ENCODE data around the gene RALY.

RALY gene

GRCh38 chr20:34084227-34084923 is 90.7 kb downstream of the RALY start:
- DNase-seq, result no peak

GRCh38 chr20:34085544-34086040 is 91.9 kb downstream of the RALY start:
- no peak for DNase-seq

DNA sequence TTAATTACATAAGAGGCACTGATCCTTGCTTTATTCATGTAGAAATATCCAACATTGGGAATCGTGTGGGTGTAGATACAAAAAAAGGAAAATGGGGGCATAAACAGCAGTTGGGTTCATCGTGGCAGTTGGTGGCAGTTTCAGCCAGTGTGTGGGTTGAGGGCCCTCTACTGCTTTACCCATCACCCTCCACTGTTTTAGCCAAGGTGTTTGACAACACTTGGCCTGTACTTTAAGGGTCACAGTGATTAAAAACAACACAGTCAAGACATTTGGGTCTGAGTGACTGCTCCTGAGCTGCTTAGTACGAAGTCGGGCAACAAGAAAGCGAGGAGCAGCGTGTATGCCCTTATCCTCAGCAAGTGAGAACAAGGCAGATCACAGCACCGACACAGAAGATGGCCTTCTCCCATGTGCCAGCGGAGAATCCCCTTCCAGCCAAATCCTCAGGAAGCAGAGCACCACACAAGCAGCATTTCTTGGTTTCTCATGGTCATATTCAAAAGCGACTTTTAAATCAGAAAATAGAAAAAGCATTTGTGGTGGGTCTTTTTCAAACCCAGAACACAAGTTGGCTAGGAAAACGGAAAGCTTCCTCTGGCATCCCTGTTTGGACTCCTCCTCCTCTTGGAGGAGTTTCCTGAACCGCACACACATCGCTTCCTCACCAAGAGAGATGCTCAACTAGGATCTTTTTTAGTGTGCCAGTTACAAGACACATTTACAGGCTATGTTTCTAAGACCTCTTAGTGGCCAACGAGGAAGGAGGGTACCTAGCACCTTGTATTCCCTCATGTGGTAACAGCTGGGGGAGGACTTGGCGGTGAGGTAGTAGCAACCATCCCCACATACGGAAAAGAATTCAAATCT is 94.8 kb downstream of the RALY start:
- DNase-seq, result no peak

DNA sequence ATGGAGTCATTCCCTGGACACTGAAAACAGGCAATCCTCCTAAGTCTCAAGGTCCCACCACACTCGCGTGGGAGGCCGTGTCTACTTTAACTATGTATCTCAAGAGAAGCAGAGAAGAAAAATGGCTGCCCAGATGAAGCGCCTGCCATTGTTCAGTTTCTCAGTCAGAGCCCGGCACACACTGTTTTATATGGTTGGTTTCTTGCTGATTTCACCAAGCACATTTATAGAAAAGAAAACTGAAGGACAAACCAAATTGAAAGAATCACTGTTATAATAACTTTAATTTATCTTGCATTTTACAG is 95.4 kb downstream of the RALY start:
- DNase-seq, result no peak

DNA sequence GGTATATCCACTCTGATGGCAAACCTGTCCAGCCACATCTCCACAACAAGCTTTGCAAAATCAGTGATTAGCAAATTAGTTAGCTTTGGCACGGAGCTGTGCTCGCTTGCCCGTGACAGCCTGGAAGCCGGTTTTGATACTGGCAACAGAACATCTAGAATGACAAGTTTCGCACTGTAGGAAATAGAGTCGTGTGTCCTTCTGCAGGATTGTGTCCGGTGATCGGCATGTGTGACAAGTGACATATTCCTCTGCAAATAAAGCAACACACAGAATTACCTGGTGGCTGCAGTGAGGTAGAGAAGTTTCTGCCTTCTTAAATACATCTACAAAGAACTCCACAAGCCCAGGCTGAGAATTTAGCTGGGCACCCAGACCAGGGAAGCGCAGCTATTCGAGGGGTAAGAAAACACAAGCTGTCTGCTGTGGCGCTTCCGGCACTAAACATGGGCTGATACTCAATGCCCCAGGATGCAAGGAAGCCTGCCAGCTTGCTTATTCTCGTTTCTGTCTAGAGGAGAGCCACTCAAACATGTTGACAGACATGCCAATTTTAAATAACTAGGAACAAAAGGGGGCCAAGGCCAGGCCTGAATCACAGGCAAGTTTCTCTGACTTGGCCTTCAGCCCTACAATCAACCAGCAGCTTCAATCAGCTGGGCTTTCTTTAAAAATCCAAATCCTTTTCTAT is 96.1 kb downstream of the RALY start:
- DNase-seq, result no peak

- DNase-seq, result no peak
These were observed 96.9 kb downstream of the RALY start for GRCh38 chr20:34090645-34091044.

GRCh38 chr20:34091637-34092200 is 98.0 kb downstream of the RALY start:
- no peak for DNase-seq

DNA sequence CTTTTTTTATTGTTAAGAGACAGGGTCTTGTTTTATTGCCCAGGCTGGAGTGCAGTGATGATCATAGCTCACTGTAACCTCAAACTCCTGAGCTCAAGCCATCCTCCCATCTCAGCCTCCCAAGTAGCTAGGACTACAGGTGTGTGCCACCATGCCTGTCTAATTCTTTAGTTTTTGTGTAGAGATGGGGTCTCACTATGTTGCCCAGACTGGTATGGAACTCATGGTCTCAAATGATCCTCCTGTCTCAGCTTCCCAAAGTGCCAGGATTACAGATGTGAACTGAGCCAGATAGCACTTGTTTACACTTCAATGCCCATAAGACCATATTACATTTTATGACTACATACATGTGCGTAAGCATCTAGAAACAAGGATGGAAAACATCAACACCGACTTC is 100.2 kb downstream of the RALY start:
- DNase-seq, result no peak

- DNase-seq, result no peak
These were observed 102.1 kb downstream of the RALY start for GRCh38 chr20:34095825-34096224.

DNA sequence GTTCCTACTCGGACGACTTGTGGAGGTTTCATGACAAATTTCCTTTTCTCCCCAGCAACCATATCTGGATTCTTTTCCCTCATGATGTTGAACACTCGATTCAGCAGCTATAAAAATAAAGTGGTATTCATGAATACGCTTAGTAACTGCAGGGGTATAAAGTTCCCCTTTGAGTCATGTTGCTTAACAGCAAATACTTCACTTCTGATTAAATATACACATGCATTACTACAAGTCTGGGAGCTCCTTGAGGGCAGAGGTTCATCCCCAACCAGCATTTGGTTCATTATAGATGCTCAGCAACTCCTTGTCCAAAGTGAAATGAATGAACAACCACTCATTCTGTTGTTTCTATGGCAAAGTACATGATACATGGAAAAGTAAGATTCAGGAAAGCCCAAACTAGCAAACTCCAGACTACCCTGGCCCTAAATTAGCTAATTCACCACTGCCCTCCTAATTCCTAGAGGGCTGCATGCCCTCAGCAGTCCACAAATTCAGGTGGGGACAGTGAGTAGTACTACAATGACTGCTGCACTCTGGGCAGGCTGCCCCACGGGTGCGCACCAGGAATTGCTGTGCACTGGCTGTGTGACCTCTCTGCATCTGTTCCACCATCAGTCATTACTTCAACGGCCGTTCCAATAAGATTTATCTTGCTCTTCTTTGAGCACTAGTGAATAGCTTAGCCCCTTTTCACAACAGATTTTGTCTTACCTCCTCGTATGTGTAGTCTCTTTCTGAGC is 103.2 kb downstream of the RALY start:
- no peak for DNase-seq

DNA sequence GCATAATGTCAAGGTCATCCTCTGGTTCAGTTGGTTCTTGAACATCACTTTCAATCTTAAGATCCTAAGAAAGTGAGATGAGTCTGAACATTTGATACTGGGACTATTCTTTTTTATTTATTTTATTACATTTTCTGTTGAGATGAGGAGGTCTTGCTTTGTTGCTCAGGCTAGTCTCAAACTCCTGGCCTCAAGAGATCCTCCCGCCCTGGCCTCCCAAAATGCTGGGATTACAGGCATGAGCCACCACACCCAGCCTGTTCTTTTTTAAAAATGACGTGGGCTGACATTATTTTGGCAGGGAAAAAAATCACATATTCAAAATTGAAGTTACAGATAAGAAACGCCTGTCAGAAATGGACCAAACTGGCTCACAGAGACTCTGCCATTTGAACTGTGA is 104.9 kb downstream of the RALY start:
- no peak for DNase-seq

DNA sequence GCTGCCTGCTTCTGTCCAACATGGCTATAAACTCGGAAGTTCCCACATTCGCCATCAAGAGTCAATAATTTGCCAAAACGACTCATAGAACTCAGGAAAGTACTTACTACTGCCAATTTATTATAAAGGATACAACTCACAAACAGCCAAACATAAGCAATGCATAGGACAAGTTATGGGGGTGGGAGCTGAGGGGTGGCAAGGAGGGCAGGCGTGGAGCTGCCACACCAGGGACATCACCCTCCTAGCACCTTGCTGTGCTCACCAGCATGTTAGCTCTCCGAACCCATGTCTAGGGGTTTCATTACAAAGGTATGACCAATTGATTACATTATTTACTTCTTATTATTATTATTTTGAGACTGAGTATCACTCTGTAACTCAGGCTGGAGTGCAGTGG is 106.0 kb downstream of the RALY start:
- no peak for DNase-seq

DNA sequence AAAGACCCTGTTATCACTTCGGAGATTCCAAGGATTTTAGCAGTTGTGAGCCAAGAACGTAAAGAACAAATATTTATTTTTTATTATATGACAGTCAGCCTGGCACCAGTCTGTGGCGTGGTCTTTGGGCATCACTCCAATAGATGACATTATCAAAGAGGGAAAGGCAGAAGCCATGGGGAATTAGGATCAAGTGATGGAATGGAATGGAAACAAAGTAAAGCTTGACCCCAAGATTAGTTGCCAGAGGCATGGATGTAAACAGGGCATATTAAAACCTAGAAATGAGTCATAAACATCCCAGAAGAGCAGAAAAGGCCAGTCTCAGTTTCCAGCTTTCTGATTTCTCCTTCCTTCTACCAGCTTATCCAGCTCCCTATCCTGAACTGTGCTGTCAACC is 106.9 kb downstream of the RALY start:
- no peak for DNase-seq

GRCh38 chr20:34102342-34102741 is 108.6 kb downstream of the RALY start:
- DNase-seq, result no peak

DNA sequence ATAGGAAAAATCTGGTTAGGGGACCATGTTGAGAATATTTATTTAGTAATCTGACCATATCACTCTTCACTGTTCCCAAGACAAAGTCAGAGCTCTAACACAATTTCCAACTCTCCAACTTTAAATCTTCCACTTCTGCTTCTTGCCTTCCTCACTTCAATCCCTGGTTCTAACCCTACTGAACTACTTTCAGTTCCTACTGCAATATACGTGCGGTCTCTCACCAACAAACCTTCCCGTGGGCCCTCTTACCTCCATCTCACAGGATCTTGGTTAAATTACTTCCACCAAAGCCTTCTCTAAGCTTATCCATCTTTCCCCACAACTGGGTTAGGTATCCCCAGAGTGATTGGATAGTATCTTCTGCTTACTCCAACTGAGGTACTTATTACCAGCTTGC is 110.3 kb downstream of the RALY start:
- DNase-seq, result no peak

GRCh38 chr20:34105978-34106675 is 112.4 kb downstream of the RALY start:
- no peak for DNase-seq

DNA sequence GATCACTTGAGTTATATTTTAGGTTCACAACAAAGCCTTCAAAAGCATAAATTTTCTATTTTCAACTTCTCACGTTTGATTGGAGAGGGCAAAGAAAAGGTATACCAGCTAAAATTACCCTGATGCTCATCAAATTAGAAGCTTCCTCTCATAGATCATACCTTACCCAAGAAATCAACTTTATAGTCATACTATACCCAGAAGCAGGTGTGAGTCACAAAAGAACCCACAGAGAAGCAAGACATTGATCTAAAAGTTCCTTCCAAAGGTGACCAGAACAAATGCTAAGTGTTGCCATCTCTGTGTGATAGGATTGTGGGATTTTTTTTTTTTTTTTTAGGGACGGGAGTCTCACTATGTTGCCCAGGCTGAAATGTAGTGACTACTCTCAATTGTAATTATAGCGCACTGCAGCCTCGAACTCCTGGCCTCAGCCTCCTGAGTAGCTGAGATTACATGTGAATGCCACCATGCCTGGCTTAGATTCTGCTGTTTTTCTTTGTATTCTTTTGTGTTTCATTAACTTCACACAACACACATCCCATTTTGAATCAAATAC is 115.0 kb downstream of the RALY start:
- DNase-seq, result no peak

DNA sequence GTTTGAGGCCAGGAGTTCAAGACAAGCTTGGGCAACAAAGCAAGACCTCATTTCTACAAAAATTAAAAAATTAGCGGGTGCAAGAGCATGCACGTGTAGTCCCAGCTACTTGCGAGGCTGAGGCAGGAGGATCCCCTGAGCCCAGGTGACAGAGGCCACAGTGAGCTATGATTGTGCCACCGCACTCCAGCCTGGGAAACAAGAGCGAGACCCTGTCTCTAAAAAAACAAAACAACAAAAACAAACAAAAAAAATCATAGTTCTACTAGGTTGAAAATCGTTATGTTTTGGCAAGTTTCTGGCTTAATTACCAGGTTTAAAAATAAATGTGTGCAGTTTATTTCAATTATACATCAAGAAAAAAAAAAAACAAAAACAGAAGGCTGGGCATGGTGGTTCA is 115.7 kb downstream of the RALY start:
- DNase-seq, result no peak

GRCh38 chr20:34110025-34110744 is 116.5 kb downstream of the RALY start:
- DNase-seq, result no peak

DNA sequence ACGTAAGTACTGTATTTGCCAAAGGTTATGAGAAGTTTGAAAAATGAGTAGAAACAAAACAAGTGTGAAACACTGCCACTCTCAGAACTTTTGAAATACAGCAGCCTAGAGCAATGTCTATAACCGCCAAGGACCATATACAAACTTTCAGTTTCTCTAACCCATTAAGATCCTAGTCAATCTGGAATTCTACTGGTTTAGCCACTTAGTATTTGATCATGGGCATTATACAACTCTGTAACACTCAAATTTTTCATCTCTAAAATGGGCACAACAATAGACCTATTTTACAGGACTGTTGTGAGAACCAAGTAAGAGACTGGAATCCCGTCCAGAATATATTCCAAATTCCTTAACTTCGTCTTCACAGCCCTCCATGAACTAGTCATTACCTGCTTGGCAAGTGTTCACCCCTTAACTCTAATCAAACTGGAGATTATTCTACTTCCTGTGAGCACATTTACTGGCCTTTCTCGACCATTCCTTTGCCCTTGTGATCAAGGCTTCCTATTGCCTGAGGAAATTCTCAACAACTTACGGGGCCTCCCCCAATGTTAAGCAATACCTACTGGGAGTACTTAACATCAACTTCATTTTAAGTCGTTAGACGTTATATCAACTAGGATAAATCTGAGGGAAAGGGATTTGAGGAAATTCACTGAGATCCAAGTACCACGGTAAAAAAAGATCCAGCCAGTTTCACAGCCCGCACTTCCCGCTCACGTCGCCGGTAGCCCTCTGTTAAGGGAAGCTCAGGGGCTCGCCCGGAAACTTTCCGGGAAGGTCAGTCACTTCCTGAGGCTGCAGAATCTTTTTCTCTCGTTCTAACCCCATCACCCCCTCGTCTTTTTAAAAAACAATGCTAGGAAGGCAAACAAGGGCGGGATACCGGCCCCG is 117.3 kb downstream of the RALY start:
- DNase-seq, result no peak

Measured in activated naive CD4-positive, alpha-beta T cell treated with anti-CD3 and anti-CD28 coated beads, Interleukin-2, amount 50 U/mL, for 16 hours (primary cell).